Ammon's horn (tissue), 1 donor: ENCODE data around the gene ABCA3.
"Not testable (repeated sequence)": the region's sequence is repeated elsewhere in the genome, so short reads cannot be mapped to it uniquely, and the experiment has no call there.

Experiments used
- DNase-seq: peaks from one replicate; pipeline ENCODE4 v3.0.0-alpha.2; 2016; ENCODE audit warnings: low spot score

Gene ABCA3

GRCh38 chr16:2340564-2341455 lies at the start of gene ABCA3:
Gene ABCA3 (minus strand): TSS chr16:2340728. CDS start chr16:2326466, 14,262 bp downstream.
- DNase-seq: peak; percentile 92

- DNase-seq: no peak
Observed at GRCh38 chr16:2388875-2389433, 48.4 kb upstream of the ABCA3 start.

- DNase-seq: no peak
Observed at GRCh38 chr16:2388139-2388874, 47.8 kb upstream of the ABCA3 start.

GRCh38 chr16:2386990-2387389 lies 46.5 kb upstream of the ABCA3 start:
- no peak for DNase-seq

- not testable (repeated sequence) for DNase-seq
Observed at GRCh38 chr16:2385982-2386381, 45.5 kb upstream of the ABCA3 start.

GRCh38 chr16:2385190-2385836 lies 44.8 kb upstream of the ABCA3 start:
- no peak for DNase-seq

GRCh38 chr16:2384426-2384825 lies 43.9 kb upstream of the ABCA3 start:
- DNase-seq: no peak

- no peak for DNase-seq
Observed at GRCh38 chr16:2383501-2383900, 43.0 kb upstream of the ABCA3 start.

- DNase-seq: no peak
Observed at GRCh38 chr16:2374644-2375043, 34.1 kb upstream of the ABCA3 start.

- DNase-seq: no peak
Observed at GRCh38 chr16:2373176-2373575, 32.6 kb upstream of the ABCA3 start.

- no peak for DNase-seq
Observed at GRCh38 chr16:2372684-2373083, 32.2 kb upstream of the ABCA3 start.

GRCh38 chr16:2371421-2371820 lies 30.9 kb upstream of the ABCA3 start:
- DNase-seq: no peak

GRCh38 chr16:2370721-2371120 lies 30.2 kb upstream of the ABCA3 start:
- no peak for DNase-seq

GRCh38 chr16:2366660-2367309 lies 26.3 kb upstream of the ABCA3 start:
- no peak for DNase-seq

GRCh38 chr16:2365397-2366294 lies 25.1 kb upstream of the ABCA3 start:
- DNase-seq: no peak

GRCh38 chr16:2364638-2365210 lies 24.2 kb upstream of the ABCA3 start:
- DNase-seq: no peak

- DNase-seq: no peak
Observed at GRCh38 chr16:2362218-2362617, 21.7 kb upstream of the ABCA3 start.

- no peak for DNase-seq
Observed at GRCh38 chr16:2361129-2361528, 20.6 kb upstream of the ABCA3 start.

- no peak for DNase-seq
Observed at GRCh38 chr16:2359919-2360318, 19.4 kb upstream of the ABCA3 start.

GRCh38 chr16:2358811-2359210 lies 18.3 kb upstream of the ABCA3 start:
- no peak for DNase-seq
